GM15510 (cell line): ENCODE measurements around the gene TIRAP.

Source experiments
- POLR2A ChIP-seq: IDR thresholded peaks from 3 replicates; pipeline ENCODE4 v1.6.1; 2011; ENCODE audit warnings: borderline replicate concordance; ENCODE audit not compliant: insufficient read length; ENCODE audit errors: extremely low read depth

TIRAP gene, protein sequence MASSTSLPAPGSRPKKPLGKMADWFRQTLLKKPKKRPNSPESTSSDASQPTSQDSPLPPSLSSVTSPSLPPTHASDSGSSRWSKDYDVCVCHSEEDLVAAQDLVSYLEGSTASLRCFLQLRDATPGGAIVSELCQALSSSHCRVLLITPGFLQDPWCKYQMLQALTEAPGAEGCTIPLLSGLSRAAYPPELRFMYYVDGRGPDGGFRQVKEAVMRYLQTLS

DNA sequence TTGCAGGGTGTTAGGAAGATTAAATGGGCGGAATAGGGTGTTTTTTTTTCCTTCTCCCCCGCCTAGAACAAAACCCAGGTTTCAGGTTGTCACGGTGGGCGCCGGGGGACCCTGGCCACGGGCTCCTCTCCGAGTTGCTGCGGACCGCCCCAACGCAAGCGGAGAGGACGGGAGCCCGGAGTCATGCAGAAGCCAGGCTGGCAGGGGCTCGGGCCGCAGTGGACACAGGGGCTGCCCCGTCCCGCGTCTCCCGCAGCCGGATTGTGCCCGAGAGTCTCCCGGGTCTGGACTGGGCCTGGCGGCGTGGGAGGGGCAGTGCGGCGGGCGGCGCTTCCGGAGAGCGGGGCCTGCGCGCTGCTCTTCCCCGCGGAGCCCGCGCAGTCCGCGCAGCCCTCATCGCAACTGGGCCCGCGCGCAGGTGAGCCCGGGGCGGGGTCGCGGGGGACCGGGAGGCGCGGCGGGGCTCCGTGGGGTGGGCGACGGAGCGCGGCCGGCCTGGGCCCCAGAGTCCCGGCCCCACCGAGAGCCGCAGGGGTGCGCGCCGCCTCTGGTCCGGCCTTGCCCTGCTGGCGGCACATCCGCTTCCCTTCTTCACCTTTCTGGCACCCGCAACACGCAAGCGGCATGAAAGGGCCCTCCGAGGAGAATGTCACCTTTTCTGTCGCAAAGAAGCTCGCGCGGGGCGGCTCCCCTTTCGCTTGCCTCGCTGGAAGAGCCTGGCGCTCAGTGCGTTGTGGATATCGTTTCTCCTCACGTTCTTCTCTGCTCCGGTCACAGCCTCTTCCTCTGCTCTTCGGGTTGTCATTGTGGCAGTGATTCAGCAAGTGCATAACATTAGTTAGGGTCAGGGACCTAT is at the start of gene TIRAP:
TSS of gene TIRAP (plus strand) at position 358 of the 856 bp plus-strand sequence. CDS start 7,802 bp downstream, outside the sequence.
- peak; percentile 78 for TF ChIP-seq POLR2A

DNA sequence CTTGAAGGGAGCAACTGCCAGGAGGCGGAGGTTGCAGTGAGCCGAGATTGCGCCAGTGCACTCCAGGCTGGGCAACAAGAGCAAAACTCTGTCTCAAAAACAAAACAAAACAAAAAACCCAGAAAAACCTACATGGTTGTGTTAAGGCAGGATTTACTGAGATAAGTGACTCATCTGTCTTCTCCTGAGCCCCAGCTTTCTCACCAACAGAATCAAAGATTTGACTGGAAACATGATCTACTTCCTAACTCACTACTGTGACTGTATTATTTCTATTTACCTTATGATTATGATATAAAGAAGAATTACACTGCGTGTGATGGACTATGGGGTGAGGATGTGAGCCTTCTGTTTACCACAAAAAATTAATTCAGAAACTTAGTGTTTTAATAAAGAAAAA is 49.5 kb upstream of the TIRAP start:
- TF ChIP-seq POLR2A = no peak

DNA sequence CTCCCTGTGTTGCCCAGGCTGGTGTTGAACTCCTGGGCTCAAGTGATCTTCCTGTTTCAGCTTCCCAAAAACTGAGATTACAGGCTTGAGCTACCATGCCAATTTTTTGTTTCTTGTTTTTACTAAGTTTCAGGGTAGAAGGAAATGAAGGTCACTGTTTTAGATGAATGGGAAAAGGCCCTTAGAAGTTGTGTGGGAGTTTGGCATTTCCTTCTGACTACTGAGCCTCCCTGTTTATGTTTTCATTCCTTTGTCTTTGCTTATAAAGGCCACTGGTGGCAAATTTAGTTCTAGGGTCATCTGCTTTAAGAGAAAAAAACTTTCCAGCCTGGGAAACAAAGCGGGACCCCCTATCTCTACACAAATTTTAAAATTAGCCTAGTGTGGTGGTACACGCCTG is 36.3 kb upstream of the TIRAP start:
- no peak for TF ChIP-seq POLR2A

DNA sequence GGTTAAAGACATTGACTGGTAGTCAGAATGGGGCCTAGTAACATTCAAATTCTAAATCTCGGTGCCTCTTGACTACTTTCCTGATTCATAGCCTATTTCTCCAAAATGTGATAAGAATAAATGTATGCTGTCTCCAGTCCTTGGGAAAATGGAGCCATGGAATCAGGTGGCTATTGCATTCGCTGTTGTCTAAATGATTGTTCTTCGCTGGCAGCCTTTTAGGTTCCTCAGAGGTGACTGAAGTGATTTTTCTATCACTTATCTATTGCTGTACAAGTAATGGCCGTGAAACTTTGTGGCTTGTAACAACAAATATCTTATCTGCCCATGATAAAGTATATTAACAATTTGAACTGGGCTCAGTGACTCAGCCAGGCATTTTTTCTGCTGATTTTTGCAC is 29.6 kb upstream of the TIRAP start:
- no peak for TF ChIP-seq POLR2A

DNA sequence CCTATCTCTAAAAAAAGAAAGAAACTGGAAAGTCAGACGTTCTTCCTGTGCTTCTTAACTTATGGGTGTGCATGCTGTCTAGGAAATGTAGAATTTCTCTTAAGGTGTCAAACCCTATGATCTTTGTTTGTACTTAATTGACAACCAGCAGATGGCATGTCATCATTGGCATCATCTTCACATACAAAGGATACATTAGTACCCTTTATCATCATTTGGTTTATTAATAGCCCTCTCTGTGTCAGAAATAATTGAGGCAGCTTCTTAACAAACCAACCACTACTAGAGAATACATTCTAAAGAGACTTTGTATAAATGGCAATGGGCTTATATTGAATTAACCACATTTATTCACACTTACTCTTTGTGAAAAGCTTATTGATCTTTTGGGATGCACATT is 28.1 kb upstream of the TIRAP start:
- TF ChIP-seq POLR2A = no peak

DNA sequence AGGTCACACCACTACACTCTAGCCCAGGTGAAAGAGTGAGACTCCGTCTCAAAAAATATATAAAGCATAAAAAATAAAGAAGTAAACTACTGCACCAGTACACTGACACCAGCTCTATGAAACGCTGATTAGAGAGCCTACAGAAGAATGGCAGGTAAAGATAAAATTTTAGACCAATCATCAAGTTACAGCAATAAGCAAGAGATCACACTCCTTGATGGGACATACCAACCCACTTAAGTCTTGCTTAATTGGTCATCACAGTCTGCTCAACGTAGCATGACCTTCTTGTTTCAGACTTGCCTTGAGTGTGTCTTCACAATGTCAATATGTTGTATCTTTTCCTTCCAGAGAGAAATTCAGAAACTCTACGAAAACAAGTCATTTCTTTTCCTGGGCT is 26.7 kb upstream of the TIRAP start:
- no peak for TF ChIP-seq POLR2A

DNA sequence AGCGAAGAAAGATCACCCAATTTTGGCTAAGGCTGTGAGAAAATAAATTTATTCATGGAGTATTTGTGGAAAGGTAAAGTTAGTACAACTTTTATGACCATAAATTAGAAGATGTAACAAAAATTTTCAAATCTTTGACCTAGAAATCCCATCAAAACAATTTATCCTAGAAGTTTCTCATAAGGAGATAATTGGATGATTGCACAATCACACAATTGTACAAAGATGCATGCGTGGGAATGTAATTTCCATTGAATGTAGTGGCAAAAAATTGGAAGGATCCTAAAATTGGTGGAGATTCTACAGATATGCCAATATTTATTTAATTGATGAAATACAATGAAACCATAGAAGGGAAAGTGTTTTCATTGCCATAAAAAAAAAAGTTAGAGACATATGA is 25.7 kb upstream of the TIRAP start:
- TF ChIP-seq POLR2A = no peak

DNA sequence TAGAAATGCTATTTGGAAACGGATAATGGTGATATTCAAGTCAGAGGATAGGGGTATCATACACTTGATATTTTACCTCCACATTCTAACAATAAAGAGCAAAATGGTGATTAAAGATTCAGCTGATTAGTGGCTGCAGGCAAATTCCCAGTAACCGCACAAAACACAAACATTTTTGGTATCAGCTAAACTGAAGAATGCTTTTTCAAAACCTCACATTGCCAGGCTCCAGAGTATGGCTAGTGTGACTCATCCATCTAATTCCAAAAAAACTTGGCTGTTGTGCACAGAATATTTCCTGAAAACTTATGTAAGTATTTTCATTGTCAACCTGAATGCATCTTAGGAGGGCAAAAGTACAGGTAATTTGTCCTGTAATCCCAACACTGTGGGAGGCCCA is 25.1 kb upstream of the TIRAP start:
- no peak for TF ChIP-seq POLR2A

DNA sequence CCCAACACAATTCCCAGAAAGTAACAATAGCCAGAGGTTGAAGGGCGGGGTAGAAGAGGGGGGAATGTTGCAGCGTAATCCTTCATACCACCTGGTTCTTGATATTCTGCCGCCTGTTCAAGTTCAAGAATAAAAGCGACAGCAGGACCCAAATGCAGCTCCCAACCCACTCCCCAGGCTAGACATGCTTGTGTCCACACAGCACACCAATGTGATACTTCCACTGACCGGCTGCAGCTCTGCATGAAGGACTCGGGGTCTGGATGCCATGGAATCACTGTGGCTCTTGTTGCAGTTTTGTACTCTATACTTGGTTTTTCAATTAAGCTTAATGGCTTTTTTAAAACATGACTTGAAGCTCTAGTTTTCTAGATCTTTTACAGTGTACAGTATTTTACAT is 20.7 kb upstream of the TIRAP start:
- no peak for TF ChIP-seq POLR2A

DNA sequence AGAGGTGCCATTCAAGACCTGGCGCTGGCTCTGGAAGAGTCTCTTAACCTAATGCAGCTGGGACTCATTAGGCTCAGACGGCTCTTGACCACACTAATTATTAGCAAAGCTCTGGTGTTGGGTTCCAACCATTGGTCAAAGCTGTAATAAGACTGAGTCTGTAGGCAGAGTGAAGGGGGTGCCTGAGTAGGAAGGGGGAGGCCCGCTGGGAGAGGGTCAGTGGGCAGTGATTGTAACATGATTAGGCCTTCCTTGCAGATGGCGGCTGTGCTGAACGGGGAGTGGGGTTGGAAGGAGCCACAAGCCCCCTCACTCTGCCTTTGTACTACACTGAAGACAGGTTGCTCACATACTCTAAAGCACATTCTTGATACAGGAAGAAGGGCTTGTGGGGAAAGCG is 19.4 kb upstream of the TIRAP start:
- TF ChIP-seq POLR2A = no peak

DNA sequence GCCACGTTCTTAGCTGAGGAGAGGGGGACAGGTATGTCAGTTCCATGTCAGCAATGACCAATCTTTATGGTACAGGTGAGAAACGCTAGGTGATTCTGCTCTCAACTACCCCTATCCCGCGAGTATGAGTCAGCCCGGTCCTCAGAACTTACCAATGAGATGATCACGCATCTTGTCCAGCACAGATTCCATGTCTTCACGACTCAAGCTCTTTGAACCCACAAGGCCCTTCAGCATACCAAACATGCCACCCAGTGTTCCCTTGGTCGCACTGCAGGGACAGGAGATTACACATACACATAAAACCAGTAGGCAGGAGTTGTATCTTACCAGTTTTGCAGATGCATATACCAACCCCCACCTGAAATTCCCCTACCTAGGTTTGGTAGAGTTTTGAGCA is 17.1 kb upstream of the TIRAP start:
- TF ChIP-seq POLR2A = no peak

DNA sequence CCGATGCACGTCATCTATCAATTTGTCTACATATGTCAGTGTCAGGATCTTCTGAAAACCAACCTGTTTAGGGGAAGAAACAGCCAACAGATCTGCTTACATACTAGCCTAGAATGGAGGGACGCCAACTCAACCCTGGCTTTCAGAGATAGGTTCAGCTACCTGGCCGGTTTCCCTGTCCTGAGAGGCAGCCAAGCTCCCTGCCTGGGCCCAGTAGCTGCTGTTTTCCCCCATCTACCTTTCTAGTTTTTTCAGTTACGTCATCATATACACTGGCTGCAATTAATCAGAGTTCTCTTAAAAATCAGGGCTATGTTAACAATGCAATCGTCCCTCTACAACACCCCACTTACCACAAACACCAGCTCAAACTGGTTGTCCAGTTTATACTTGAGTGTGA is 15.2 kb upstream of the TIRAP start:
- no peak for TF ChIP-seq POLR2A

DNA sequence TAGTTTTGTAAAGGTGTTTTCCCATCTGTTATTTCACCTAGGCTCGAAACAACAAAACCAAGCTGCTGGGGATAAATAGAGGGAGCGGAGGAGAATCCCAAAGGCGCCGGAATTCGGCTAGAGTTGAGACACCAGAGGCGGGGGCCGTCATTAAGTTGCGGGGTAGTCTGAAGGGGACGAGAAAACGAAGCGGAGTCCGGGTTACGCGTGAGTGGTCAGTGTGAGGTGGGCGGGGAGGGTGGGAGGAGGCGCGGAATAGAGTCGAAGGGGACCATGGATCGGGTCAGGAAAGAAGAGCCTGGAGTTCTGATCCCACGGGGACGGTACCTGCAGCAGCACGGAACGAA is 14.6 kb upstream of the TIRAP start:
- no peak for TF ChIP-seq POLR2A

DNA sequence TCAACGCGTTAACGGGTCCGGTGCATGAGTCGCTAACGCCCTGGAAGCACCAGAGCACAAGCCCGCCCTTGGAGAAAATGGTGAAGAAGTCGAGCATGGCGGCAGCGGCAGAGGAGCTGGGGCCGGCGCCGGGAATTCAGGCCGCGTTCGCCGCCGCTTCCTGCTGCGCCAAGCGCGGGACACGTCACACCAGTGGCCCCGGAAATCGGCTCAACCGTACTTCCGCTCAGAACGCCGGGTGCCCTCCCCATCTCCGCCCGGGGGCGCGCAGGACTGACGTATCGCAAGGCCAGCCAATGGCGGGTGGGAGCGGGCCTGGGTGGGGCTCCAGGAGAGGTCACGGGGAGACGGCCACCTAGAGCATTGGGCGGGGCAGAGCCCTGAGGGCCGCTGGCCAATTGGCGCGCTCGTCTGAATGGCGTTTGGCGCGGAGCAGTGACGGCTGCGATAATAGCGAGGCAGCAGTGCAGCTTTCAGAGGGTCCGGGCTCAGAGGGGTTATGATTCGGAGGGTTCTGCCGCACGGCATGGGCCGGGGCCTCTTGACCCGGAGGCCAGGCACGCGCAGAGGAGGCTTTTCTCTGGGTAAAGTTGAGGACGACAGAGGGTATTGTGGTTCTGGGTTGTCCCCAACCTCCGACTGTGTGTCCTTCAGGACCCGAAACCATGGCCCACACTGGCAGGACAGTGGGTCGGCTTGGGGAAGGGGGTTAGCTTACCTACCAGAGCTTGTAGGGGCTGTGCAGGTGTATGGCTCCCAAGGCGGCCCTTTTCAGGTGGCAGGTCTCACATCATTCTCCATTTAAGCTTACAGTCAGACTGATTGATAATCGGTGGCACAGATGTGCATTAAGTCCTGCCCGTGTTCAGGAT is 13.9 kb upstream of the TIRAP start, which contains the start of the genes FOXRED1 and SRPRA:
TSS of gene FOXRED1 (plus strand) at position 447 of the 872 bp plus-strand sequence. CDS start at position 500, 53 bp downstream.
TSS of gene SRPRA (minus strand) at position 188 of the 872 bp plus-strand sequence. CDS start at position 97, 91 bp downstream.
- TF ChIP-seq POLR2A = peak; percentile 85

DNA sequence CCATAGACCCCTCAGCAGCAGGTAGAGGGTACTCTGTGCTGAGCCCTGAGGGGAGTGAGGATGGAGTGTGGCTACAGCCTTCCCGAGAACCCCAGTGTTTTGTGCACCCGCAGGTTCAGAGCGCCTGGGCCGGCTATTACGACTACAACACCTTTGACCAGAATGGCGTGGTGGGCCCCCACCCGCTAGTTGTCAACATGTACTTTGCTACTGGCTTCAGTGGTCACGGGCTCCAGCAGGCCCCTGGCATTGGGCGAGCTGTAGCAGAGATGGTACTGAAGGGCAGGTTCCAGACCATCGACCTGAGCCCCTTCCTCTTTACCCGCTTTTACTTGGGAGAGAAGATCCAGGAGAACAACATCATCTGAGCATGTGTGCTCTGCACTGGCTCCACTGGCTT is 5.6 kb upstream of the TIRAP start:
- no peak for TF ChIP-seq POLR2A
